Body of pancreas (tissue), 4 donors: ENCODE measurements around the gene FAM120B. TPM values are rescaled to one million over a fixed set of nuclear protein-coding genes. Genes with fewer than 3 reads are reported as not detected.

Source experiments
- ATAC-seq: fragments of 150-250 bp; one replicate; pipeline ENCODE4 v1.9.1; 2016
- DNase-seq, 4 donors: peaks; one replicate each; pipeline ENCODE4 v3.0.0-alpha.2; 2019
- H3K27ac ChIP-seq, 4 donors: fragments of 200-600 bp; sonication (generic); 1 replicate in 3 of 4; 2 replicates in 1 of 4; pipeline versions ENCODE4 v1.5.1 to v1.6.1; 2016 to 2019; ENCODE audit warnings: mild to moderate bottlenecking in 1 of 4, mixed read lengths in 1 of 4, moderate library complexity in 1 of 4
- H3K27me3 ChIP-seq, 2 donors: fragments of 200-600 bp; sonication (generic); one replicate each; pipeline ENCODE4 v1.6.0; 2016; ENCODE audit warnings: mild to moderate bottlenecking in 1 of 2
- H3K36me3 ChIP-seq, 2 donors: fragments of 200-600 bp; sonication (generic); replicated peaks in 1 of 2; 2 replicates each; pipeline ENCODE4 v1.5.1; 2016; ENCODE audit warnings: low read depth in 2 of 2; ENCODE audit not compliant: insufficient read depth in 1 of 2
- H3K4me1 ChIP-seq: fragments of 200-600 bp; sonication (generic); one replicate; pipeline ENCODE4 v1.6.0; 2016
- H3K4me3 ChIP-seq, 2 donors: fragments of 200-600 bp; sonication (generic); 1 replicate in 1 of 2; 2 replicates in 1 of 2; pipeline ENCODE4 v1.5.1; 2016 to 2019
- H3K9me3 ChIP-seq, 3 donors: fragments of 200-600 bp; sonication (generic); 1 replicate in 2 of 3; 2 replicates in 1 of 3; pipeline ENCODE4 v1.5.1; 2016
- CTCF ChIP-seq, 7 experiments: fragments of 450-650 bp in 4 of 7; fragments of 200-600 bp in 3 of 7; sonication (generic) in 3 of 7; IDR thresholded peaks; one replicate each; pipeline ENCODE4 v1.5.1; 2016 to 2019; ENCODE audit warnings: antibody characterized with exemption in 7 of 7
- POLR2A ChIP-seq, 3 donors: fragments of 450-650 bp; IDR thresholded peaks; one replicate each; pipeline ENCODE4 v1.6.1; 2016; ENCODE audit warnings: antibody characterized with exemption in 3 of 3, mild to moderate bottlenecking in 2 of 3
- WGBS, 2 donors: methylation state at CpG; one replicate each; pipeline ENCODE4 v1.1.5; 2017; 5-methylcytosine and 5-hydroxymethylcytosine counted together
- intact Hi-C: fragments of 100-400 bp; cut with DNase I; formaldehyde crosslinking; loops from one replicate; pipeline ENCODE4 v1.15.1; 2023
- total RNA-seq, 2 donors: library from RNA; depleted of rRNA; stranded (reverse); fragments of >200 nt; gene quantifications; one replicate each; pipeline ENCODE4 v1.1.0, GENCODE V29; 2016

FAM120B gene
- total RNA-seq, 2 donors from 2014 or later: 15.6 to 29.0 TPM

DNA sequence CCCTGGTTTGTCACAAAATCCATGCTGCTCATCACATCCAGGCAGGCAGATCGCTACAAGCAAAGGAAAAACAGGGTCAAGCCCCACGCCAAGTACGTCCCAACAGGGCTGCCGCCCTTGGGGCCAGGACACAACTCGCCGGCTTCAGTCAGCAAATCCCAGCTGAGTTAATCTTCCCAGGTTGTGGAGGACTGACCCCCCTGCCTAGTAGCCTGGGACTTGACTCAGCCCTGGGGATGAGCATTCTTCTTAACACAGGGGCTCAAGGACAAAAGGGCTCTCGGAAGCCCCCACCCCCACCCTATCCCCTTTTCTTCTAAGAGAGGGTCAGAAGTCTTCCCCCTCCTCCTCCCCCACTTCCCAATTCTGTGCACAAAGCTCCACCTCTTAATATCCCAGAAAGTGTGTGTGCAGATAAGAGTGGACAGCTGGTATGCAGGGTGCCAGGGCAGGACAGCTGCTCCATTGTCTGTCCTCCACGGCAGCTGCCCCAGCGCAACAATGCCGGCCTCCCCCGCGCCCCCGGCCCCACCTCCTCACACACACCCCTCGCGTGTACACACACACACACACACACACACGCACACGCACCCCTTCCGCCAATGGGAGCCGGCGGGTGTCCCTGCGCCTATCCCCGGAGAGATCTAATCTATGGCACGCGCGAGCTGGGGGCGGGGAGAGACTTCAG lies 20.2 kb upstream of the FAM120B start:
- no peaks in the 10 kb centered on the region for H3K27me3 ChIP-seq
- no peak for TF ChIP-seq CTCF (IDR thresholded peaks at IDR 0.05)
- no peak for TF ChIP-seq POLR2A (IDR thresholded peaks at IDR 0.05)
- intact Hi-C loops: no loop called here
- DNase-seq (peak; percentile 44 to 58 (median 53)), ATAC-seq (peak; percentile 23)
- H3K36me3 ChIP-seq: peaks cover 0 to 9% of the 10 kb centered on the region in 2 donors
- WGBS, 2 donors: 20 to 29% methylated on average over 10 to 26 of the region's 26 CpGs
- H3K4me3 ChIP-seq: no peak overlapping the region
- H3K4me1 ChIP-seq: peaks cover 48% of the 10 kb centered on the region
- peak overlapping the region in 3 of 4 donors; percentile 6 to 25 (median 18) for H3K27ac ChIP-seq
- no peaks in the 10 kb centered on the region for H3K9me3 ChIP-seq

DNA sequence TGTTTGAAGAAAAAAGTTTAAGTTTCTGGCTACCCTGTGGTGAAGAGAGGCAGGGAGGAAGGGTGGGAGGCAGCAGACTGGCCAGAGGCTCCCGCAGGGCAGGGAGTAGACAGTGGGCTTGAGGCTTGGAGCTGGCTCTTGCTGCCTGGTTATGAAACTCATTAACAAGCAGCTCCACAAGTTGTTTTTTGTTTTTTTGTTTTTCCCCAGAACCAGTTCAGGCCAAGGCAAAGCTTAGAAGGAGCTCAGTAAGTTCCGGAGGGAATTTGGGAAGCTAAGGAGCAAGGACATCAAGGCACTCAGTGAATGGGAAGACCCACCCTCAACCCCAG lies 19.7 kb upstream of the FAM120B start:
- intact Hi-C loops: no loop called here

GRCh38 chr6:170287371-170287876 lies 19.1 kb upstream of the FAM120B start:
- TF ChIP-seq CTCF (IDR thresholded peaks at IDR 0.05) (no peak), POLR2A (IDR thresholded peaks at IDR 0.05) (no peak)
- Histone ChIP-seq H3K36me3 (peaks cover 0 to 8% of the 10 kb centered on the region in 2 donors), H3K27ac (peak overlapping the region in 3 of 4 donors; percentile 6 to 25 (median 18)), H3K4me1 (peaks cover 59% of the 10 kb centered on the region), H3K9me3 (no peaks in the 10 kb centered on the region), H3K4me3 (no peak overlapping the region), H3K27me3 (no peaks in the 10 kb centered on the region)
- intact Hi-C loops: no loop called here
- WGBS, 2 donors: 80 to 82% methylated on average over 7 to 12 of the region's 12 CpGs
- no peak for ATAC-seq
- peak in 1 of 4 donors; percentile 17 for DNase-seq

More for the DNA sequence above, 19.7 kb upstream of the FAM120B start:
- TF ChIP-seq CTCF (IDR thresholded peaks at IDR 0.05) (no peak), POLR2A (IDR thresholded peaks at IDR 0.05) (no peak)
- Histone ChIP-seq H3K27me3 (no peaks in the 10 kb centered on the region), H3K36me3 (peaks cover 0 to 9% of the 10 kb centered on the region in 2 donors), H3K27ac (peak overlapping the region in 3 of 4 donors; percentile 6 to 25 (median 18)), H3K9me3 (no peaks in the 10 kb centered on the region), H3K4me3 (no peak overlapping the region), H3K4me1 (peaks cover 54% of the 10 kb centered on the region)
- DNase-seq (no peak), ATAC-seq (no peak)
- WGBS, 2 donors: 43 to 46% methylated on average over 2 of the region's 2 CpGs

DNA sequence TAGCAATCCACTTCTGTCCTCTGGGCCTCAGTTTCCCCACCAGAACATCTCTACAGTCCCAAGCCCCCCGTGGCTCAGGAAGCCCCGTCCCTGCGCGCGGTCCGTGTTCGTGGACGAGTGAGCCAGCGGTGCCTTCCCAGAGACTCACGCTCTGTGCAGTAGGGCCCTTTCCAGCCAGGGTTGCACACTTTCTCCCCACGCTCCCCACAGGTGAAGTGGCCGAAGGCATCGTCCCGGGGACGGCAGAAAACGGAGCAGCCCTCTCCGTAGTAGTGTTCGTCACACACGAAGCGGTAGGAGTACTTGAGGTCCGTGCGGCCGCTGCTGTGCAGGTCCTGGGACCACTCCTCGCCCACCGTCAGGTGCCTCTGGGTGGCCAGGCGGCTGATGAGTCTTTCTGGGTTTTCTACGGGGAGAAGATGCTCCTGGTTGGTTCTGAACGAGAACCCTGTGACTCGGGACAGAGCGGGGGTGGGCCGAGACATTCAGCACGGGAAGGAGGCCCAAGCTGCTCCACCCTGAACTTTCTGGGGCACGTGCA lies 18.4 kb upstream of the FAM120B start:
- intact Hi-C loops: no loop called here
- 80 to 86% methylated on average over 30 to 33 of the region's 33 CpGs for WGBS, 2 donors
- DNase-seq (no peak), ATAC-seq (no peak)
- Histone ChIP-seq H3K9me3 (no peaks in the 10 kb centered on the region), H3K27ac (peak overlapping the region in 1 of 4 donors; percentile 6), H3K4me3 (peak overlapping the region in 1 of 2 donors; percentile 68), H3K4me1 (peaks cover 62% of the 10 kb centered on the region), H3K27me3 (no peaks in the 10 kb centered on the region), H3K36me3 (peaks cover 0 to 6% of the 10 kb centered on the region in 2 donors)
- TF ChIP-seq POLR2A (IDR thresholded peaks at IDR 0.05) (no peak), CTCF (IDR thresholded peaks at IDR 0.05) (no peak)
